ENCODE data around the gene ALDH3A1. TPM values are rescaled to one million over a fixed set of nuclear protein-coding genes. Genes with fewer than 3 reads are reported as not detected.

ALDH3A1 gene
- total RNA-seq, 1 experiment from 2014 or later, result 0.39 TPM

- Histone ChIP-seq H2BK20ac (ENCODE audit: low read depth, low read length, poor library complexity, severe bottlenecking) (no peak overlapping the region), H3K79me1 (ENCODE audit: insufficient read depth, low read depth, low read length, poor library complexity, severe bottlenecking) (no peaks in the 10 kb centered on the region), H3K4me1 (ENCODE audit: insufficient read depth, low read length) (no peaks in the 10 kb centered on the region), H2AFZ (ENCODE audit: low read length) (no peak overlapping the region), H3K4me2 (ENCODE audit: insufficient read depth, insufficient read length, low read length) (no peak overlapping the region), H3K56ac (ENCODE audit: insufficient read length, low read depth, low read length) (no peak overlapping the region), H3K9me3 (ENCODE audit: control insufficient read depth, low read depth, low read length) (no peaks in the 10 kb centered on the region), H3K23me2 (ENCODE audit: insufficient read length, low read depth, low read length, poor library complexity, severe bottlenecking) (no peaks in the 10 kb centered on the region), H4K91ac (ENCODE audit: insufficient read length, low read depth, low read length) (no peak overlapping the region), H3T11ph (ENCODE audit: low read length) (no peak overlapping the region), H2BK15ac (ENCODE audit: low read depth, low read length) (no peak overlapping the region), H3K9ac (ENCODE audit: extremely low read depth, insufficient read length, low read length) (no peak overlapping the region), H2BK5ac (ENCODE audit: insufficient read length, low read length) (no peak overlapping the region), H3K79me2 (ENCODE audit: insufficient read depth, low read length) (no peaks in the 10 kb centered on the region), H2BK12ac (ENCODE audit: insufficient read length, low read depth, low read length) (no peak overlapping the region), H3K18ac (ENCODE audit: insufficient read length, low read depth, low read length) (no peak overlapping the region), H3K14ac (ENCODE audit: insufficient read depth, low read length) (no peak overlapping the region), H3K27ac (ENCODE audit: insufficient read length, low read depth, low read length) (no peak overlapping the region), H4K5ac (ENCODE audit: insufficient read length, low read depth, low read length) (no peak overlapping the region), H3K23ac (ENCODE audit: insufficient read length, low read depth, low read length) (no peak overlapping the region), H3K27me3 (ENCODE audit: insufficient read depth, low read length) (no peaks in the 10 kb centered on the region), H3K4ac (ENCODE audit: low read depth, low read length) (no peak overlapping the region), H4K8ac (replicated peaks; ENCODE audit: insufficient read length, low read depth, low read length) (no peak overlapping the region), H4K20me1 (ENCODE audit: control insufficient read depth, insufficient read depth, insufficient read length) (no peaks in the 10 kb centered on the region), H2BK120ac (ENCODE audit: low read depth, low read length, poor library complexity, severe bottlenecking) (no peak overlapping the region), H2AK5ac (ENCODE audit: insufficient read length, low read length) (no peak overlapping the region)
- Mint-ChIP-seq H3K27ac (no peak overlapping the region), H3K4me1 (peaks cover 12 to 13% of the 10 kb centered on the region in 2 experiments), H3K4me3 (no peak overlapping the region), H3K27me3 (ENCODE audit: low read depth) (no peaks in the 10 kb centered on the region), H3K9me3 (no peaks in the 10 kb centered on the region), H3K36me3 (ENCODE audit: insufficient read depth in 1 of 3, low read depth in 3 of 3) (no peaks in the 10 kb centered on the region)
- DNase-seq, result no peak
- no CpG with 5 or more reads among the region's 12 CpGs for WGBS (ENCODE audit: extremely low coverage, insufficient read length, low lambda C conversion rate)
- TF ChIP-seq CTCF (conservative IDR thresholded peaks at IDR 0.05), result no peak
Measured at GRCh38 chr17:19712436-19713004, 35.6 kb downstream of the ALDH3A1 start.
